Smooth muscle cell of the brain vasculature (primary cell): ENCODE results near the gene SNAPC4.

Source experiments
- DNase-seq: peaks from one replicate; pipeline ENCODE4 v3.0.0-alpha.2; 2012; ENCODE audit warnings: low read depth, low spot score

SNAPC4 gene

DNA sequence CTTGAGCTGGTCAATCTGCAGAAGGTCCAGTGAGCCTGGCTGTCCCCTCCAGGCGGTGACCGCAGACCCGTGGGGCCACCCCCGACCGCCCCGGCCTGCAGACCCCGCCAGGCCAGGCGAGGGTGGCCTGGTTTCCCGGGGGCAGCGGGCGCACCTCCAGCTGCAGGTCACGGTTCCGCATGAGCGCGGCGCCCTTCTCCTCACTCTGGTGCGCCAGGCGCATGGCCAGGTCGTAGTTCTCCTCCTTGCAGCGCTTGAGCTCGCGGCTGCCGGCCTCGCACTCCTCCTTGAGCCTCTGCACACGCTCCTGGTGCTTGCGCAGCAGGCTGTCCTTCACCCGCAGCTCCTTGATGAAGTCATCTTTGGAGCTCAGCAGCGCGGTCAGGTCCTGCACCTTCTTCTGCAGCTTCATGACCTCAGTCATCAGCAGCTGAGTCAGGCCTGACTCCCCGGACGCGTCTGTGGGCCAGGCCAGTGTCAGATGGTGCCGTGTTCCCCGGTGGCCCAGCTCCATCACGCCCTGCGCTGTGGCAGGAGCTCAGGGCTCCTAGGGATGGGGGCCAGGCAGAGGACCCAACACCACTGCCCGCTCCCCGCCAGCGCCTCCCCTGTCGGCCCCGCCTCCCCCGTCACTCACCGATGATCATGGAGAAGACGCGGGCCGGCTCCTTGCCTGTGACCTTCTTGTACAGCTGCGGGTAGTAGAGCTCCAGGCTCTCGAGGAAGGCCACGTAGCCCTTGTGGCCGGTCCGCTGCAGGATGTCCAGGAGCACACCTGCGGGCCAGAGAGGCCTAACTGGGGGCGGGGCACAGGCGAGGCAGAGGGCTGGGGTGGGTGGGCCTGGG lies 29.1 kb downstream of the SNAPC4 start:
- no peak for DNase-seq

DNA sequence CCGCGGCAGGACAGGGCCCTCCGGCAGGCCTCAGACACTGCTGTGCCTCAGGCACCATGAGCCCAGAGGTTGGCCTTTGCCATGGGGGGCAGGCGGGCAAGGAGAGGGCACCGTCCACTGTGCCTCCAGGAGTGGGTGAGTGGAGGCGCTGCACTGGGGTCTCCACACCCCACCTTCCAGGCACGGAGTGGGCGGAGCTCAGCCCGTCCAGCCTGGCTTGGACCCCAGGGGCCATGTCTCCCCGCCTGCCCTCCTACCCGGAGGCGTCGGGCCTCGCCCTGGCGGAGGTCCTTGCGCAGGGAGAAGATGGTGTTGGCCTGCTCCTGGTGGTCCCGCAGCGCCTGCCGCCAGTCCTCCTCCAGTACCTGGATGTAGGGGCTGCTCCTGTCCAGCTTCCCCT lies 29.9 kb downstream of the SNAPC4 start:
- DNase-seq = no peak

DNA sequence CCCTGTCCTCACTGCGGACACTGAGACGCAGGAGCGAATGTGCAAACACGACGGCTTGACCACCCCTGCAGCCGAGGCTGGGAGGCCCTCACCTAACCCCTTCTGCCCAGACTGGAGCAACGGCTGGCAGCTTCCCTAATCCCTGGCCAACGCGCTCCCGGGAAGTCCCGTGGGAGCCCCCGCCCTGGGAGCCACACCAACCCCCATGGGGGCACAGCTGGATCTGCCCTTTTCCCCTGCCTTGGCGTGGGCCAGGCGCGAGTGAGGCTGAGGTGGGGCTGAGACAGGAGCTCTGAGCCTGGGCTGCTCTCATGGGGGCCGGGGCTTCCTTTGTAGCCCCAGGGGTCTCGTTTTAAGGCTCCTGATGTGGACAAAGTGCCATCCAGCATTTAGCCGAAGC lies 31.8 kb downstream of the SNAPC4 start:
- no peak for DNase-seq

DNA sequence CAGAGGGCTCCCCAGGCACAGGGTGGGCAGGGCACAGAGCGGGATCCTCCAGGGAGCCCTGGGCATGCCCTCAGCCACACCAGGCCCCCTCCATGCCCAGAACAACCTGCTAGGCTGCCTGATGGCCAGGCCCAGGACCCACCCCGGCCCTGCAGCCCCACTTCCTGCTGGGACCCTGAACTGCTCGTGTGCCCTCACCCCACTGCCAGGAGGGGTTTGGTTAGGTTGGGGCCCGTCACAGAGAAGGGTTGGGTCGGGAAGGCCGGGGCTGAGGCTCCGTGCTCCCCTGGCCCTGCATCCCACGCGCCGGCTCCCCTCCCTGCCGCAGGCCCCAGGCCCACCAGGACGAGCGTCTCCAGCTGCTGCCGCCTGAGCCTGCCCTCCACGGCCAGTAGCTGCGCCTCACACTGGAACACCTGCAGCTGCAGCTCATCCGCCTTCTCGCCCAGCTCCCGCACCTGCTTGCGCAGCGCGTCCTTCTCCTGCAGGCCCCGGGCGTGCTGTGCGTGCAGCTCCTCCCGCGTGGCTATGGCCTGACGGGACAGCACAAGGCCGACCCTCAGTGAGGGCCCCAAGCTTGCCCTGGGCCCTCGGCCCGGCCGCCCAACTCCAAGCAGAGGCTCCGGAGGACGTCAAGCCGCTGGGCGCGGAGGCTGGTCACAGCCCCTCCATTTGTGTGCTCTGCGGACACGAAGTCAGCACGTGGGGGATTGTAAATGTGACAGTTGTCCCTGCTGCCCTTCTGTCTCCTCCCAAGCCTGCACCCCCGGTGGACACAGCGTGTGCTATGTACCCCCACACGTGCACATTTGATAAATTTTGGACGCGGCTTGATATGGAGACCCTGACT lies 32.4 kb downstream of the SNAPC4 start:
- DNase-seq = no peak

DNA sequence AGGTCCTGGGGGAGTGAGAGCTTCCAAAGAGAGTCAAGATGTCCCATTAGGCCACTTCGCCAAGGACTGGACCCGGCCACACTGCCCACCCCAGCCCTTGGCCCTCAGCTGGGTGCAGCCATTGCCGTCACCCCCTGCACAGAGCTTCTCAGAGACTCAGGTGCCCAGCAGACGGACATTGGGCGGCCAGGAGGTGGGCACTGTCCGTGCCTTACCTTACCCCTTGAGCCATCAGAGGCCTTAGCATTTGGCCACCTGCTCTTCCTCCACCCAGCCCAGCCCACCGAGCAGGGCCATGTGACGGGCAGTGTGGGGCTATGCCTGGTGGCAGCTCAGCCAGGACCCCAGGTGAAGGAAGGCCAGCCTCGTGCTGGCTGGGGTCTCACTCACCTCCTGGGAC lies 33.1 kb downstream of the SNAPC4 start:
- DNase-seq = no peak

DNA sequence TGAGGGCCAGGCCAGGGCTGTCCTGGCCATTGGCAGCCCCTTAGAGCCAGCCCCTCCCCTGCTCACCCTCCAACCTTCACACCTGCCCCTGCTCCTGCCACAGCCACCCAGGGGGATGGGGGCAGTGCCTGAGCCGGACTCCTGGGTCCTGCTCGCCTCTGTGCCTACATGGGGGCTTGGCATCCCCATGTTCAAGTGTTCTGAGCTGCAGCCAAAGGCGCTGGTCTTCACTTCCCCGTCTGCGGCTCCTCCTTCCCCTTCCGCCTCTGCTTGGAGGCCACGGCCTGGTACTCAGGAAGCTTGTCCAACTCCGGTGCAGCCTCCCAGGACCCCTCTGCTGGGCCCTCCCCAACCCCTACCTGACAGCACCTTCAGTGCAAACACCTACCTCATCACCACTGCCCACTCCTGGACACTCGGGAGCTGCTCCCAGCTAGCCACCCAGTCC lies 34.2 kb downstream of the SNAPC4 start:
- DNase-seq = no peak

DNA sequence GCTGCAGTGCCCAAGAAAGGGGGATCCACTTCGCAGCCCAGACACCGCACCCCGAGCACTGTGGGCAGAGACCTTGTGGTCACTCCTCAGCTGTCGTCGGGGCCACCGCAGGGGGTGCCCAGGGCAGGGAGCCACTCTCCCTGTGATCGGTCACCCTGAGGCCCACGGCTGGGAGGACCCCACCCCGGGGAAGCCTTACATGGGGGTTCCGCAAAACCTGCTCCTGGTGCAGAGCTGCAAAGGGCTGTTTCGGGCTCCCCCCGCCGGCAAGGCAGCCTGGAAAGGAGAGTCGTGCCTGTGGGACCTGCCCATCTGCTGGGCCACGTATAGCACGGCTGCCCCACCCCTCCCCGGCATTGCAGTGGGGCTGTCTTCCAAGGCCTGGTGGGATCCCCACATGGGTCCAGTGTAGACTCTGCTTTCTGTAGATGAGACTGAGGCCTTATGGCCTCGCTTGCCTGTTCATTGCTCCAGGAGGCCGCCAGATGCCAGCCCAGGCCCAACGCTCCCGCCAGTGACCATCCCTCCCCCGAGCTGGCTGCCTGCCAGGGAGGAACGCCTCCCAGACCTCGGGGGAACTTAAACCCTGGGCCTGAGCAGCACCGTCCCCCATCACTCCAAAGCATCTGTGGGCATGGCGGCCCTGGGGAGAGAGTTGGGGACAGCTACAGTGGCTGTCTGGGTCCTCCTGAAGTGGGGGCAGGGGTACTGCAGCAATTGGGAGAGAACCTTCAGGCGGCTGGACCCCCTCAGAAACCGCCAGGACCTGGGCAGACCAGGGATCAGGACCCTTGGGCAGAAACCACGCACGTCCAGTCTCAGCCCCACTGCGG lies 34.8 kb downstream of the SNAPC4 start:
- DNase-seq = no peak

DNA sequence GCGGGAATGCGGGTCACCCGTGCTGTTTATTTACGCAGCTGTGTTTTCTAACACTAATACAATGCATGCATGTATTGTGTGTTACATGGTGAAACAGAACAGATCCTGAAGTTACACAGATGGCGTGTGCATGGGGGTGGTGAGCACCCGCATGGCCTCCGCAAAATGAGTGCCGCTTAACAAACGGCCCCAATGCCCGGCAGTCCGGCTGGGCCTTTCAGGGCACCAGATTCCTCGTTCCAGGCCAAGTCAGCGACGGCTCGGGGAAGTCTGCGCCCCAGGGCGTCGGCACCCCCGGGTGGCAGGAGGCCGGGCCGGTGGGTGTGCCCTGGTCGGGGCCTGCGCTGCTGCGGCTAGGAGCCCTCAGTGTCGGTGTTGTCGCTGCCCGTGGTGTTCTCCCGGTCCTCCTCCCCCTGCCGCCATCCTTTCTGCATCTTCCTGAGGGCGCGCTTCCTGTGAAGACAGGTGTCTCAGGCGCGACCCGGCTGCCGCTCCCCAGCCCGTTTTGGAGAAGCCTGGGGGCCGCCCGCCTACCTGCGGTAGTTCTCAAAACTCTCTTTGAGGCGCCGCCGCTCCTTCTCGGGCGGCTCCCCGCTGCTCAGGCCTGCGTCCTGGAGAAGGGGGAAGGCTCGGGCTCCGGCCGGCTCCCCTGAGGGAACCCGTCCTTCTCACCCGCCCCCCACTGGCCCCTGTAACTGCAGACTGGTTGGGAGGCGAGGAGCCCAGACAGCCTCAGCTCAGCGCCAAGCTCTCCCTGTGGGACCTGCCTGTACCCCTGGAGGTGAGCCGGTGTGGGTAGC lies 35.8 kb downstream of the SNAPC4 start:
- DNase-seq = no peak

DNA sequence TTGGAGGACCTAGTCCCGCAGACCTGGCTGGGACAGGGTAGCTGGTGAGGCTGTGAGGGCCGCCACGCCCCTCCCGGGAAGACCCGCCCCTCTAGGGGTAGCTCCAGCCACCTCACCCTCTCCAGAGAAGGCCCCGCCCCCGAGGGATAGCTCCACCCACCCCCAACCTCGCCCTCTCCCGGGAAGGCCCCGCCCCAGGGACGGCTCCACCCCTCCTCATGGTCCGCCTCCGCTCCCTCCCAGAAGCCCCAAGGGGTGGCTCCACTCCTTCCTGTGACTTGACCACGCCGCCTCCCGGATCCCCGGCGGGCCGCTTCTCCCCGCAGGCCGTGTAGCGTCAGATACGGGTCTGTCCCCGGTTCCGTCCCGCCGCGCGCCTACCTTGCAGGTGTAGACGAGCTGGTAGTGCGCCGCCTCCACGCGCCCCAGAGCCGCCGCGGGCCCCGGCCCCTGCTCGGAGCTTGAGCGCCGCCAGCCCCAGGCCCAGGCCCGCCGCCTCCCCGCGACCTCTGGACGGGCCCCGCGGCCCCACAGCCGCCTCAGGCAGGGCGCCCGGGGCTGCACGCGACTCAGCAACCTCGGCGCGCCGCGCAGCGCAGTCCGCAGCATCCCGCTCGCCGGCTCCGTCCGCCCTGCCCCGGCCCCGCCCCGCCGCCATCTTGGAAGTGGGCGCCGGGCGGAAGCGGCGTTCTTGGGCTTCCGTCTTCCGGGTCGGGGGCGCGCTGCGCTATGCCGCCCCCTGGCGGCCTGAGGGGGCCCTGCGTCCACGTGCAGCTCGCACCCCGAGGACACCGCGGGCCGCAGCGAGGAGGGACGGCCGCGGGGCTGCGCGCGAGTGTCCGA lies 36.6 kb downstream of the SNAPC4 start, which contains the start of gene DNLZ:
DNLZ (minus strand) TSS at position 639 of the 843 bp plus-strand sequence; CDS start at position 609, 30 bp downstream.
- DNase-seq = peak; percentile 81

DNA sequence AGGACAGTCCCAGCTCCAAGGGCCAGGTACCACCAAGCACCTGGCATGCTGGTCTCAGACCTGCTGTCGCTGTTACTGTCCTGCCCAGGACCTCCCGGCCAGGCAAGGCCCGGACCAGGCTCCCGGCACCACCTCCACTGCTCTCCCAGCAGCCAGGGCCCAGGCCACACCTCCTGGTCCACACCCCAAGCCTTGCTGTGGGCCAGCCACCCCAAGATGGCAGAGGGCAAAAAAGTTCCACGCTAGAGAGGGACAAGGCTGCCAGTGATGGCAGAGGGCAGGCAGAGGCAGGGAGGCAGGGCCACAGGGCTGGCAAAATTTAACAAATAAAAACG lies 37.6 kb downstream of the SNAPC4 start:
- no peak for DNase-seq

DNA sequence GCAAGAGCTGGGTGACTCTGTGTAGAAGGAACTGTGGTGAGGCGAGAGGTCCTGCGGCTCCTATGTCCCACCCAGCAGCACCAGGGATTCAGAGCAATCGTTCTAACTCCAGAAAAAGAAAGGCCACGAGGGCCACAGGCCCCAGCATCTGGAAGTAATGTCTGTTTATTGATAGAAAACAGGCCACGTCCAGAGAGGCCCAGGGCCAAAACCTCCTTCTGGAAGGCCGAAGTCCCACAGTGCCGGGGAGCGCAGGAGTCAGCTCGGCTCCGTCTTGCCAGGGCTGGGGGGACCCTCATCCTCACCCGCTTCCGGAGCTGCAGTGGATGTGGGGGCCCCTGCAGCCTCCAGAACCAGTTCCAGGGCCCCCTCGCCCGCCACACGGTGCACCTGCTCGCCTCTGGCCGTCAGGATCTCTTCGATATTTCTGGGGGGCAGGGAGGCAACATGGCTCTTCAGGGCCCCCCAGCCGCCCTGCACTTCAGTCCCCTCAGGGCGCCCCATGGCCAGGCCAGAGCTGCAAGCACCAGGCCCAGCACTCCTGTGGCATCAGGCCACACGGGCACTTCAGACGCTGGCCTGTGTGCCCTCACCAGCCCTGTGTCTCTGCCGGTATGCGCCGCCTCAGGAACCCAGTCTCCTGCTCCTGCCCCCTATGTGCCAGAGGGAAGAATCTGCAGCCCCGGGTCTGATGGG lies 38.1 kb downstream of the SNAPC4 start:
- no peak for DNase-seq

DNA sequence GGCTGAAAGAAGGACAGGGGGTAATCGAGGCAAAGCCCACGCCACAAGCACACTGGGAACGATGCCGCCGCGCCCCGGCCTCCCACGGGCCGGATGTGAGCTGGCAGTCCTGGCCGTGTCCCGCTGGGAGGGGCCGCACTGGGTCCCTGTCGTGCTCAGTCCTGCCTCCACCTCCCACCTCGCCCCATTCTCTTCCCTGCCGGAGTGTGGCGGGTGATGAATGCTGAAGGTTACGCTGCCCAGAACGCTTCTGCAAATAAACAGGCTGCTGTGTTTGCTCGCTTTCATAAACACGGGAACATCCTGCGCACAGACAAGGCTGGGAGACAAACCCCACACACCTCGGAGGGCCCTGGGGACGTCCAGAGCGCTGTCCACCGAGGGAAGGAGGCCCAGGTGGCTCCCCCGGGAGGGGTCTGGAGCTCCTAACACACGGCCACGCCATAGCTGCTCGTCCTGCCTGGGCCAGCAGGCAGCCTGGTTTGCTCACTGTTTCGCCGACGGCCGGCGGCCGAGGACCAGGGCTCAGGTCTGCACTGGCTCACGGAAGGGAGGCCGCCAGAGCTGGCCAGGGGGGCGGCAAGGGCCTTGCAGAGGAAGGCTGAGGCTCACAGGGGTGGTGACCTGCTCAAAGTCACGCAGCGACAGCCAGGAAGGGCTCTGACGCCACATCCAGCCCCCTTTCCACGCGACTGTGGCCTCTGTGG lies 38.8 kb downstream of the SNAPC4 start:
- no peak for DNase-seq

DNA sequence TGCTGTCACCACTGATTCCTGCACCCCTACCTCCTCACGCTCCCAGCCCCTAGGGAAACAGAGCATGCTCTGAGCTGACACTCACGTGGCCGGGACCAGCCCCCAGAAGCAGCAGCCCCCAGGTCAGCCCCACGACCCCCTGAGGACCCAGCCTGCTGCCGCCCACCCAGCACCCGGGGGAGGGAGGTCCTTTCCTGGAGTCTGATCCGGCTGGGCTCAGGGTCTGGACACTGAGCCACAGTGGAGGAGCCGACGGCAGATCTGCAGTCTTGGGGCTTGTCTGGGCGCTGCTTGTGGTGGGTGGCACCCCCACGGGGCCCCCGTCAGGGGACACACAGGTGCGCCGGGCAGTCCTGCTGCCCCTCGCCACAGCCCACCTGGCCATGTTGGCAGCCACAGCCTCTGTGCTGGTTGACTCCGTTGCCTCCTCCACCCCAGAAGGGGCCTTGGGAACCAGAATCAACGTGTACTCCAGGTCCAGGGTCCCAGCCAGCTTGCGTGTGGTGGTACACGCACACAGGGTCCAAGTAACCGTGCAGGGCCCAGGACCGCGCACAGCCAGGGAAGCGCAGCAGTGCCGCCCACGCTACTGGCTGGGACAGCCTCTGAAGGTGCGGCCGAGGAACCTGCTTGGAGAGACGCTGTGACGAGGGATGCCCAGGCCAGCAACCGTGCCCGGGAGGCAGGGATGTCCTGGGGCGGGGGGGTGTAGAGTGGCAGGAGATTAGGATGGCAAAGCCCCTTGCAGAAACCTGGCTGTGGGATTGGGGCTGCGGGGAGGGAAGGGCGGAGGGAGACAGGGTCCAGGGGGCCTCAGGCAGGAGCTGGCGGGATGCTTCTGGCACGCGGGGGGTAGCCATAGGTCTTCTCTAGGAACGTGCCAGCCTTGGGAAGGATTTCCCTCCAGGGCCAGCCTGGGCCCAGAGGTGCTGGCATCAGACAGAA lies 39.9 kb downstream of the SNAPC4 start:
- DNase-seq = no peak

DNA sequence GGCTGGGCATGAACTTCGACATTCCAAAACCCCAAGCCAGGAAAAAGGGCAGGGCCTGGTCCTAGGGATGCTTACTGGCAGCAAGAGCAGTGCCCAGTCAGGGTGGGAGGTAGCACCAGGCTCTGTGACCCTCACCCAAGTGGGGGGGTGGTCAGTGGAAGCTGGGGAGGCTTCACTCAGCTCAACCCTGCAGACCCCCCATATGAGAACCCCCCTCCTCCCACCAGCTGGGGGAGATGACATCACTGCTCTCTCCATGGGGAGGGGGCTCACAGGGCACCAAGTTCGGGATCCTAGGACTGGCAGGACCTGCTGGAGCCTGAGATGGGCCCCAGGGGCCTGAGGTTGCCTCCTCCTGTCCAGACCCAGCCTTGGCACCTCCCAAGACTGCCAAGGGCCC lies 41.1 kb downstream of the SNAPC4 start:
- no peak for DNase-seq

DNA sequence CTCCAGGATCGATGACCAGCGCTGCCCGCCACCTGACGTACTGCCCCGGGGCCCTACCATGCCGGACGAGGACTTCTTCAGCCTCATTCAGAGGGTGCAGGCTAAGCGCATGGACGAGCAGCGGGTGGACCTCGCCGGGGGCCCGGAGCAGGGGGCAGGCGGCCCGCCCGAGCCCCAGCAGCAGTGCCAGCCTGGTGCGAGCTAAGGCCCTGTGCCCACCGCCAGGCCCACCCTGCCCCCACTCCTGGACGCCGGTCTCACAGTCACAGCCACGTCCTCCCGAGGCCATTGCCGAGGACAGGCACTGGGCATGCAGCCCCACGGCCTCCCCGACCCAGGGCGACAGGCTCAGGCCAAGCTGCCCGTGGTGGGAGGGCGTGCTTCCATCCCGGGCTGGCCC lies 42.0 kb downstream of the SNAPC4 start:
- no peak for DNase-seq

DNA sequence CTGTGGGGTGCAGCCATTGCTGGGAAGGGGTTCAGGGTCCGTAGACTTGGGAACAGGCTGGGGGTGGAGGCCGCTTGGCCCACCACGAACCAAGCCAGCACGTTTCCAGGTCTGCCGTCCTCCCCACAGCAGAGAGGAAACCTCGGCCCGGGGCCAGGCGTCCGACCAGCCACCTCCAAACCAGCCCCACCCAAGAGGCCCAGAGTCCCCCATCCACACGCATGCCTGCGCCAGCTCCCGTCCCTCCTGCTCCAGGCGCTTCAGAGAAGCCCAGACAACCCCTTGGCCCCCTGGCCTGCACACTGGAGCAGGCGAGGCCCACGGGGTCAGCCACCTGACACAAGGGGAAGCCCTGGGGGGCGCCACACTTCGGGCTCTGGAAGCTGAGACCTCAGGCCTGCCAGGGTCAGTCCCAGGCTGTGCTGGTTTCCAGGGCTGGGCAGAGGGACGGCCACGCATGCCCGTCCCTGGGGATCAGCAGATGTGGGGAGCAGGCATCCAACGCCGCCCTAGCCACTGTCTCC lies 42.7 kb downstream of the SNAPC4 start:
- DNase-seq = no peak
